Measurements from ENCODE around the gene COL5A2. TPM values are rescaled to one million over a fixed set of nuclear protein-coding genes. Genes with fewer than 3 reads are reported as not detected.

Gene COL5A2
- total and polyA plus RNA-seq, 9 of the 15 experiments (the other 6 are each of a cell fraction or from before 2014, with no cell fraction given): 0.01 to 0.54 (median 0.19) TPM

DNA sequence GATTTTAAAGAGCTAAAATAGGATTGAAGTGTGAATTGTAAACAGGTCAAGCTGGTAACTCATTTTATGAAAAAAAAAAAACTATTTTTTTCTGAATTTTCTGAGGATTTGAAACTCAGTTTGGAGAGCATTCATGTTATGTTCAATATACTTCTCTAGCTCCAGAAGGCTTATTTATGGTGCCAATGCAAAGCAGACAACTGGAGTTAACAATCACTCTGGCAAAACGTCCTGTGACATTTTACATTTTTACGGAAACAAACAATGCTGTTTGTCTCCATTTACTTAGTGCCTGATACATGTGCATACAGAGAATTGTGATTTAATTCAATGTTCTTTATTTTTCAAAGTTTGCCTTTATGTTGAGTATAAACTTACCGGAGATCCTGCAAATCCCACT lies 96.0 kb downstream of the COL5A2 start:
- Histone ChIP-seq H3K4me3 (no peak overlapping the region), H3K27ac (ENCODE audit: extremely low read depth, low read depth, low read length) (no peak overlapping the region), H3K4me2 (ENCODE audit: insufficient read depth, low read length) (no peak overlapping the region), H3K9ac (ENCODE audit: insufficient read depth in 1 of 2, low read depth in 2 of 2, low read length in 2 of 2) (no peak overlapping the region), H3K9me1 (ENCODE audit: control insufficient read depth, insufficient read depth, low read length) (no peaks in the 10 kb centered on the region), H3K36me3 (ENCODE audit: control insufficient read depth, insufficient read depth, low read length) (no peaks in the 10 kb centered on the region), H3K4me1 (replicated peaks in 1 of 2; ENCODE audit: control insufficient read depth in 2 of 2, insufficient read depth in 2 of 2, low read length in 2 of 2) (no peaks in the 10 kb centered on the region), H2AFZ (ENCODE audit: low read depth, low read length) (no peak overlapping the region), H3K9me3 (replicated peaks; ENCODE audit: control insufficient read depth, insufficient read depth, low read depth, low read length) (no peaks in the 10 kb centered on the region), H3K79me2 (ENCODE audit: control insufficient read depth, insufficient read depth, low read length) (no peaks in the 10 kb centered on the region), H4K20me1 (replicated peaks; ENCODE audit: control insufficient read depth, insufficient read depth, low read length) (no peaks in the 10 kb centered on the region), H3K27me3 (ENCODE audit: control insufficient read depth in 2 of 2, insufficient read depth in 2 of 2, low read length in 2 of 2) (no peaks in the 10 kb centered on the region)
- ChIA-PET CTCF (ENCODE audit: low intra/inter-chr PET ratio) (no interaction called here), POLR2A (interaction anchor here (0.6 to 0.7 kb wide), 2 partner anchors 19 to 163 kb away, joined by 3 read pairs; no protein-coding TSS in a partner anchor)
- in situ Hi-C loops (cut with MboI): no loop called here
- ATAC-seq (no peak), DNase-seq (ENCODE audit: extremely low read depth in 1 of 4, low spot score in 3 of 4) (no peak), FAIRE-seq (no peak)
- BruUV-seq (replicated peaks): no TSS peak
- intact Hi-C loops (cut with micrococcal nuclease): no loop called here
- 8% methylated on average over 3 of the region's 3 CpGs for WGBS (ENCODE audit: insufficient coverage, low coverage, missing lambda C conversion rate)
- TF ChIP-seq XRCC4 (IDR thresholded peaks at IDR 0.05; ENCODE audit: extremely low read depth, insufficient read depth, insufficient read length) (no peak), DMBX1 (CRISPR knock-in tag; IDR thresholded peaks at IDR 0.05; ENCODE audit: borderline replicate concordance) (no peak), HCFC1 (IDR thresholded peaks at IDR 0.05; ENCODE audit: low read depth, low read length) (no peak), SNRNP70 (optimal IDR thresholded peaks at IDR 0.05; ENCODE audit: low read depth, low read length) (no peak)
- TF ChIP-seq, protein P1, sequence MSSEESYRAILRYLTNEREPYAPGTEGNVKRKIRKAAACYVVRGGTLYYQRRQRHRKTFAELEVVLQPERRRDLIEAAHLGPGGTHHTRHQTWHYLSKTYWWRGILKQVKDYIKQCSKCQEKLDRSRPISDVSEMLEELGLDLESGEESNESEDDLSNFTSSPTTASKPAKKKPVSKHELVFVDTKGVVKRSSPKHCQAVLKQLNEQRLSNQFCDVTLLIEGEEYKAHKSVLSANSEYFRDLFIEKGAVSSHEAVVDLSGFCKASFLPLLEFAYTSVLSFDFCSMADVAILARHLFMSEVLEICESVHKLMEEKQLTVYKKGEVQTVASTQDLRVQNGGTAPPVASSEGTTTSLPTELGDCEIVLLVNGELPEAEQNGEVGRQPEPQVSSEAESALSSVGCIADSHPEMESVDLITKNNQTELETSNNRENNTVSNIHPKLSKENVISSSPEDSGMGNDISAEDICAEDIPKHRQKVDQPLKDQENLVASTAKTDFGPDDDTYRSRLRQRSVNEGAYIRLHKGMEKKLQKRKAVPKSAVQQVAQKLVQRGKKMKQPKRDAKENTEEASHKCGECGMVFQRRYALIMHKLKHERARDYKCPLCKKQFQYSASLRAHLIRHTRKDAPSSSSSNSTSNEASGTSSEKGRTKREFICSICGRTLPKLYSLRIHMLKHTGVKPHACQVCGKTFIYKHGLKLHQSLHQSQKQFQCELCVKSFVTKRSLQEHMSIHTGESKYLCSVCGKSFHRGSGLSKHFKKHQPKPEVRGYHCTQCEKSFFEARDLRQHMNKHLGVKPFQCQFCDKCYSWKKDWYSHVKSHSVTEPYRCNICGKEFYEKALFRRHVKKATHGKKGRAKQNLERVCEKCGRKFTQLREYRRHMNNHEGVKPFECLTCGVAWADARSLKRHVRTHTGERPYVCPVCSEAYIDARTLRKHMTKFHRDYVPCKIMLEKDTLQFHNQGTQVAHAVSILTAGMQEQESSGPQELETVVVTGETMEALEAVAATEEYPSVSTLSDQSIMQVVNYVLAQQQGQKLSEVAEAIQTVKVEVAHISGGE (CRISPR knock-in tag; IDR thresholded peaks at IDR 0.05): no peak
- TF ChIP-seq, protein P2, sequence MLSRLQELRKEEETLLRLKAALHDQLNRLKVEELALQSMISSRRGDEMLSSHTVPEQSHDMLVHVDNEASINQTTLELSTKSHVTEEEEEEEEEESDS (CRISPR knock-in tag; IDR thresholded peaks at IDR 0.05): no peak
